Liver (tissue), 9 donors: ENCODE data around the gene TUBB1. TPM values are rescaled to one million over a fixed set of nuclear protein-coding genes. Genes with fewer than 3 reads are reported as not detected.

ENCODE experiments used
- DNase-seq: peaks from one replicate; pipeline ENCODE4 v3.0.0-alpha.2; 2017; ENCODE audit warnings: low spot score
- H3K27ac ChIP-seq, 2 donors: one replicate each; pipeline ENCODE4 v1.7.0; 2013; ENCODE audit warnings: inconsistent platforms in 2 of 2, low read length in 2 of 2, control low read depth in 1 of 2, low read depth in 1 of 2, mild to moderate bottlenecking in 1 of 2
- H3K27me3 ChIP-seq, 4 donors: one replicate each; pipeline versions ENCODE4 v1.6.1 to v1.7.0; 2013; ENCODE audit warnings: low read length in 3 of 4, inconsistent platforms in 1 of 4, mild to moderate bottlenecking in 1 of 4, moderate library complexity in 1 of 4; ENCODE audit not compliant: control insufficient read depth in 4 of 4, insufficient read depth in 4 of 4
- H3K36me3 ChIP-seq, 4 donors: one replicate each; pipeline versions ENCODE4 v1.6.1 to v1.7.0; 2013; ENCODE audit warnings: low read length in 3 of 4, mild to moderate bottlenecking in 3 of 4, low read depth in 1 of 4, moderate library complexity in 1 of 4; ENCODE audit not compliant: control insufficient read depth in 4 of 4, insufficient read depth in 3 of 4
- H3K4me1 ChIP-seq, 4 donors: one replicate each; pipeline versions ENCODE4 v1.6.1 to v1.7.0; 2013; ENCODE audit warnings: low read length in 3 of 4, mild to moderate bottlenecking in 3 of 4, moderate library complexity in 1 of 4; ENCODE audit not compliant: control insufficient read depth in 4 of 4, insufficient read depth in 4 of 4
- H3K4me3 ChIP-seq, 3 donors: one replicate each; pipeline versions ENCODE4 v1.6.1 to v1.7.0; 2013; ENCODE audit warnings: low read length in 3 of 3, control low read depth in 1 of 3, low read depth in 1 of 3, mild to moderate bottlenecking in 1 of 3
- H3K9ac ChIP-seq, 2 donors: one replicate each; pipeline ENCODE4 v1.7.0; 2013; ENCODE audit warnings: low read length in 2 of 2, mild to moderate bottlenecking in 2 of 2, moderate library complexity in 2 of 2, control low read depth in 1 of 2, low read depth in 1 of 2
- H3K9me3 ChIP-seq, 4 donors: one replicate each; pipeline versions ENCODE4 v1.6.1 to v1.7.0; 2013; ENCODE audit warnings: low read length in 3 of 4; ENCODE audit not compliant: control insufficient read depth in 4 of 4
- EGR1 ChIP-seq, 2 donors: IDR thresholded peaks; 2 replicates each; pipeline ENCODE4 v1.6.1; 2016 to 2018; ENCODE audit warnings: antibody characterized with exemption in 2 of 2, low read depth in 2 of 2
- FOXA1 ChIP-seq: IDR thresholded peaks from 2 replicates; pipeline ENCODE4 v1.6.1; 2016; ENCODE audit warnings: antibody characterized with exemption
- FOXA2 ChIP-seq: IDR thresholded peaks from 2 replicates; pipeline ENCODE4 v1.6.1; 2016; ENCODE audit warnings: antibody characterized with exemption
- GABPA ChIP-seq, 2 donors: IDR thresholded peaks in 1 of 2; conservative IDR thresholded peaks in 1 of 2; 2 replicates each; pipeline ENCODE4 v1.6.1; 2016; ENCODE audit warnings: antibody characterized with exemption in 2 of 2, mild to moderate bottlenecking in 1 of 2, moderate library complexity in 1 of 2
- HNF4A ChIP-seq, 2 donors: conservative IDR thresholded peaks; 2 replicates each; pipeline ENCODE4 v1.6.1; 2016; ENCODE audit warnings: antibody characterized with exemption in 2 of 2, mild to moderate bottlenecking in 2 of 2
- HNF4G ChIP-seq: IDR thresholded peaks from 2 replicates; pipeline ENCODE4 v1.6.1; 2016; ENCODE audit warnings: antibody characterized with exemption
- JUND ChIP-seq, 2 donors: IDR thresholded peaks; 2 replicates each; pipeline ENCODE4 v1.6.1; 2016; ENCODE audit warnings: antibody characterized with exemption in 2 of 2
- NR2F2 ChIP-seq: IDR thresholded peaks from 2 replicates; pipeline ENCODE4 v1.6.1; 2016; ENCODE audit warnings: antibody characterized with exemption
- RAD21 ChIP-seq, 2 donors: IDR thresholded peaks; 2 replicates each; pipeline ENCODE4 v1.6.1; 2016; ENCODE audit warnings: antibody characterized with exemption in 2 of 2, mild to moderate bottlenecking in 2 of 2
- RXRA ChIP-seq, 2 donors: IDR thresholded peaks; 2 replicates each; pipeline ENCODE4 v1.6.1; 2017 to 2018; ENCODE audit warnings: antibody characterized with exemption in 2 of 2, mild to moderate bottlenecking in 1 of 2
- YY1 ChIP-seq: IDR thresholded peaks from 2 replicates; pipeline ENCODE4 v1.6.1; 2016; ENCODE audit warnings: antibody characterized with exemption, mild to moderate bottlenecking
- WGBS: extraction: QIAGEN DNeasy Blood & Tissue Kit; methylation state at CpG from one replicate; pipeline ENCODE4 v1.1.7; 2013; 5-methylcytosine and 5-hydroxymethylcytosine counted together
- polyA plus RNA-seq, 2 donors: library from polyadenylated mRNA; stranded (reverse) in 1 of 2; unstranded in 1 of 2; fragments of 200-250 nt in 1 of 2; fragments of >200 nt in 1 of 2; fragmentation: Nextera tagmentation in 1 of 2; extraction: Ambion mirVana in 1 of 2; gene quantifications; one replicate each; pipeline versions ENCODE4 v1.2.1 to v1.2.3, GENCODE V29; 2013 to 2015
- total RNA-seq, 2 donors: library from RNA; depleted of rRNA; stranded (reverse); fragments of >200 nt; gene quantifications; one replicate each; pipeline ENCODE4 v1.2.3, GENCODE V29; 2014
- TF ChIP-seq, protein P1 (sequence below): IDR thresholded peaks from 2 replicates; pipeline ENCODE4 v1.6.1; 2016; ENCODE audit warnings: antibody characterized with exemption
- TF ChIP-seq, protein P2 (sequence below): IDR thresholded peaks from 2 replicates; pipeline ENCODE4 v1.6.1; 2016; ENCODE audit warnings: antibody characterized with exemption, mild to moderate bottlenecking
- TF ChIP-seq, protein P3 (sequence below): IDR thresholded peaks from 2 replicates; pipeline ENCODE4 v1.6.1; 2016; ENCODE audit warnings: antibody characterized with exemption
- donor health status: healthy.
- donor health status: healthy.
- donor health status: healthy.
- donor health status: healthy.
- donor health status: healthy.

The TUBB1 gene
- total and polyA plus RNA-seq, 4 donors, result 0.17 to 59.5 (median 0.24) TPM

DNA sequence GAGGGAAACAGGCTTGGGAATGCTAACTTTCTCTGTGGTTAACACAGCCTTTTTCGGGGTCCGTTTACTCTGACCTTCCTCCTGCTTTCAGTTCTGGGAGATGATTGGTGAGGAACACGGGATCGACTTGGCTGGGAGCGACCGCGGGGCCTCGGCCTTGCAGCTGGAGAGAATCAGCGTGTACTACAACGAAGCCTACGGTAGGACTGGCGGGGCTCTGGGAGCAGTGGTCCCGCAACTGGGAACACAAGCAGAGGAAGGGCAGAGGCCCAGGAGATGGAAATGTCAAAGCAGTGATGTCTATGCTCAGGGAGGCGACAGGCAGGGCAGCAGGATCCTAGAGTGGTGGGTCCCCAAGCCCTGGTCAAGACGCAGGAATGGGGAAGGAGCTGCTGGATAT lies 3.5 kb downstream of the TUBB1 start:
- Histone ChIP-seq H3K36me3 (peaks cover 6 to 30% (median 12%) of the 10 kb centered on the region in 4 donors), H3K27me3 (no peaks in the 10 kb centered on the region), H3K9me3 (no peaks in the 10 kb centered on the region), H3K4me3 (no peak overlapping the region), H3K9ac (no peak overlapping the region), H3K4me1 (peaks cover 3 to 19% (median 7%) of the 10 kb centered on the region in 4 donors), H3K27ac (no peak overlapping the region)
- no peak for DNase-seq
- TF ChIP-seq HNF4A (conservative IDR thresholded peaks at IDR 0.05) (no peak), RAD21 (IDR thresholded peaks at IDR 0.05) (no peak), GABPA (IDR thresholded peaks at IDR 0.05 in 1 of 2, conservative IDR thresholded peaks at IDR 0.05 in 1 of 2) (no peak), FOXA1 (no peak), RXRA (IDR thresholded peaks at IDR 0.05) (no peak), YY1 (no peak), FOXA2 (no peak), NR2F2 (no peak), EGR1 (IDR thresholded peaks at IDR 0.05; ENCODE audit: low read depth in 2 of 2) (no peak), JUND (IDR thresholded peaks at IDR 0.05) (no peak)
- TF ChIP-seq, protein P1, sequence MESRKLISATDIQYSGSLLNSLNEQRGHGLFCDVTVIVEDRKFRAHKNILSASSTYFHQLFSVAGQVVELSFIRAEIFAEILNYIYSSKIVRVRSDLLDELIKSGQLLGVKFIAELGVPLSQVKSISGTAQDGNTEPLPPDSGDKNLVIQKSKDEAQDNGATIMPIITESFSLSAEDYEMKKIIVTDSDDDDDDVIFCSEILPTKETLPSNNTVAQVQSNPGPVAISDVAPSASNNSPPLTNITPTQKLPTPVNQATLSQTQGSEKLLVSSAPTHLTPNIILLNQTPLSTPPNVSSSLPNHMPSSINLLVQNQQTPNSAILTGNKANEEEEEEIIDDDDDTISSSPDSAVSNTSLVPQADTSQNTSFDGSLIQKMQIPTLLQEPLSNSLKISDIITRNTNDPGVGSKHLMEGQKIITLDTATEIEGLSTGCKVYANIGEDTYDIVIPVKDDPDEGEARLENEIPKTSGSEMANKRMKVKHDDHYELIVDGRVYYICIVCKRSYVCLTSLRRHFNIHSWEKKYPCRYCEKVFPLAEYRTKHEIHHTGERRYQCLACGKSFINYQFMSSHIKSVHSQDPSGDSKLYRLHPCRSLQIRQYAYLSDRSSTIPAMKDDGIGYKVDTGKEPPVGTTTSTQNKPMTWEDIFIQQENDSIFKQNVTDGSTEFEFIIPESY, result no peak
- TF ChIP-seq, protein P2, sequence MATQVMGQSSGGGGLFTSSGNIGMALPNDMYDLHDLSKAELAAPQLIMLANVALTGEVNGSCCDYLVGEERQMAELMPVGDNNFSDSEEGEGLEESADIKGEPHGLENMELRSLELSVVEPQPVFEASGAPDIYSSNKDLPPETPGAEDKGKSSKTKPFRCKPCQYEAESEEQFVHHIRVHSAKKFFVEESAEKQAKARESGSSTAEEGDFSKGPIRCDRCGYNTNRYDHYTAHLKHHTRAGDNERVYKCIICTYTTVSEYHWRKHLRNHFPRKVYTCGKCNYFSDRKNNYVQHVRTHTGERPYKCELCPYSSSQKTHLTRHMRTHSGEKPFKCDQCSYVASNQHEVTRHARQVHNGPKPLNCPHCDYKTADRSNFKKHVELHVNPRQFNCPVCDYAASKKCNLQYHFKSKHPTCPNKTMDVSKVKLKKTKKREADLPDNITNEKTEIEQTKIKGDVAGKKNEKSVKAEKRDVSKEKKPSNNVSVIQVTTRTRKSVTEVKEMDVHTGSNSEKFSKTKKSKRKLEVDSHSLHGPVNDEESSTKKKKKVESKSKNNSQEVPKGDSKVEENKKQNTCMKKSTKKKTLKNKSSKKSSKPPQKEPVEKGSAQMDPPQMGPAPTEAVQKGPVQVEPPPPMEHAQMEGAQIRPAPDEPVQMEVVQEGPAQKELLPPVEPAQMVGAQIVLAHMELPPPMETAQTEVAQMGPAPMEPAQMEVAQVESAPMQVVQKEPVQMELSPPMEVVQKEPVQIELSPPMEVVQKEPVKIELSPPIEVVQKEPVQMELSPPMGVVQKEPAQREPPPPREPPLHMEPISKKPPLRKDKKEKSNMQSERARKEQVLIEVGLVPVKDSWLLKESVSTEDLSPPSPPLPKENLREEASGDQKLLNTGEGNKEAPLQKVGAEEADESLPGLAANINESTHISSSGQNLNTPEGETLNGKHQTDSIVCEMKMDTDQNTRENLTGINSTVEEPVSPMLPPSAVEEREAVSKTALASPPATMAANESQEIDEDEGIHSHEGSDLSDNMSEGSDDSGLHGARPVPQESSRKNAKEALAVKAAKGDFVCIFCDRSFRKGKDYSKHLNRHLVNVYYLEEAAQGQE, result no peak
- TF ChIP-seq, protein P3, sequence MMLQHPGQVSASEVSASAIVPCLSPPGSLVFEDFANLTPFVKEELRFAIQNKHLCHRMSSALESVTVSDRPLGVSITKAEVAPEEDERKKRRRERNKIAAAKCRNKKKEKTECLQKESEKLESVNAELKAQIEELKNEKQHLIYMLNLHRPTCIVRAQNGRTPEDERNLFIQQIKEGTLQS, result no peak
- WGBS, result 97% methylated on average over 15 of the region's 15 CpGs

DNA sequence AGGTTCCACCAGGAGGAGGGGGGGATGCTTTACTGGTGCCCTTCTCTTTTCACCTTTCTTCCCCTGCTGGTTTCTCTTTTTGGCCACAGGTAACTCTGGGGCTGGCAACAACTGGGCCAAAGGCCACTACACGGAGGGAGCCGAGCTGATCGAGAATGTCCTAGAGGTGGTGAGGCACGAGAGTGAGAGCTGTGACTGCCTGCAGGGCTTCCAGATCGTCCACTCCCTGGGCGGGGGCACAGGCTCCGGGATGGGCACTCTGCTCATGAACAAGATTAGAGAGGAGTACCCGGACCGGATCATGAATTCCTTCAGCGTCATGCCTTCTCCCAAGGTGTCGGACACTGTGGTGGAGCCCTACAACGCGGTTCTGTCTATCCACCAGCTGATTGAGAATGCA lies 4.4 kb downstream of the TUBB1 start:
- Histone ChIP-seq H3K4me3 (no peak overlapping the region), H3K4me1 (peaks cover 3 to 21% (median 7%) of the 10 kb centered on the region in 4 donors), H3K36me3 (peaks cover 6 to 33% (median 18%) of the 10 kb centered on the region in 4 donors), H3K27me3 (no peaks in the 10 kb centered on the region), H3K9me3 (no peaks in the 10 kb centered on the region), H3K27ac (peak overlapping the region in 1 of 2 donors; percentile 1), H3K9ac (no peak overlapping the region)
- WGBS, result 81% methylated on average over 13 of the region's 13 CpGs
- no peak for DNase-seq
- TF ChIP-seq, protein P2, result no peak
- no peak for TF ChIP-seq RAD21 (IDR thresholded peaks at IDR 0.05)
- no peak for TF ChIP-seq JUND (IDR thresholded peaks at IDR 0.05)
- TF ChIP-seq EGR1 (IDR thresholded peaks at IDR 0.05; ENCODE audit: low read depth in 2 of 2), result no peak
- TF ChIP-seq, protein P3, result no peak
- TF ChIP-seq FOXA1, result no peak
- no peak for TF ChIP-seq HNF4G
- no peak for TF ChIP-seq GABPA (IDR thresholded peaks at IDR 0.05 in 1 of 2, conservative IDR thresholded peaks at IDR 0.05 in 1 of 2)
- TF ChIP-seq FOXA2, result no peak
- TF ChIP-seq HNF4A (conservative IDR thresholded peaks at IDR 0.05), result no peak
